ENCODE measurements around the gene ADIG. TPM values are rescaled to one million over a fixed set of nuclear protein-coding genes. Genes with fewer than 3 reads are reported as not detected.
A peak's percentile ranks its signal among the peaks of the same experiment; 100 is the strongest.

Gene ADIG
- total RNA-seq, 1 donor from 2014 or later, result not detected

- no peak overlapping the region for H3K27ac ChIP-seq (replicated peaks)
- intact Hi-C loops (cut with micrococcal nuclease), result no loop called here
- H3K27me3 ChIP-seq (ENCODE audit: low read depth), result peaks cover 53% of the 10 kb centered on the region
Measured at GRCh38 chr20:38599410-38599882, 18.4 kb downstream of the ADIG start.

GRCh38 chr20:38600057-38600456 lies 19.1 kb downstream of the ADIG start:
- H3K4me1 ChIP-seq, result peaks cover 15% of the 10 kb centered on the region
- no peak overlapping the region for H3K4me3 ChIP-seq
- H3K27ac ChIP-seq (replicated peaks), result no peak overlapping the region
- intact Hi-C loops (cut with micrococcal nuclease), result no loop called here
- peaks cover 57% of the 10 kb centered on the region for H3K27me3 ChIP-seq (ENCODE audit: low read depth)
- H3K36me3 ChIP-seq, result no peaks in the 10 kb centered on the region
- DNase-seq, result no peak
- H3K9me3 ChIP-seq (replicated peaks), result no peaks in the 10 kb centered on the region
- TF ChIP-seq CTCF (IDR thresholded peaks at IDR 0.05; ENCODE audit: borderline replicate concordance), result no peak

More at GRCh38 chr20:38599410-38599882, 18.4 kb downstream of the ADIG start:
- TF ChIP-seq CTCF (IDR thresholded peaks at IDR 0.05; ENCODE audit: borderline replicate concordance), result no peak
- Histone ChIP-seq H3K4me3 (no peak overlapping the region), H3K4me1 (peaks cover 15% of the 10 kb centered on the region), H3K36me3 (no peaks in the 10 kb centered on the region), H3K9me3 (replicated peaks) (no peaks in the 10 kb centered on the region)
- peak; percentile 80 for DNase-seq

GRCh38 chr20:38601216-38602184 lies 20.5 kb downstream of the ADIG start, which contains the start of gene ARHGAP40:
ARHGAP40 (plus strand) TSS chr20:38601809.
- H3K4me1 ChIP-seq, result peaks cover 15% of the 10 kb centered on the region
- H3K27ac ChIP-seq (replicated peaks), result no peak within 1 kb of the TSS
- intact Hi-C loops (cut with micrococcal nuclease), result no loop called here
- peak; percentile 23 for TF ChIP-seq CTCF (IDR thresholded peaks at IDR 0.05; ENCODE audit: borderline replicate concordance)
- H3K27me3 ChIP-seq (ENCODE audit: low read depth), result peaks cover 72% of the 10 kb centered on the region
- DNase-seq, result no peak
- no peaks in the 10 kb centered on the region for H3K9me3 ChIP-seq (replicated peaks)
- H3K36me3 ChIP-seq, result no peaks in the 10 kb centered on the region
- no peak within 1 kb of the TSS for H3K4me3 ChIP-seq

- TF ChIP-seq CTCF (IDR thresholded peaks at IDR 0.05; ENCODE audit: borderline replicate concordance), result no peak
Measured at GRCh38 chr20:38602185-38602581, 21.2 kb downstream of the ADIG start.

GRCh38 chr20:38603286-38603685 lies 22.3 kb downstream of the ADIG start:
- Histone ChIP-seq H3K4me3 (no peak overlapping the region), H3K36me3 (no peaks in the 10 kb centered on the region), H3K9me3 (replicated peaks) (no peaks in the 10 kb centered on the region), H3K27me3 (ENCODE audit: low read depth) (peaks cover 84% of the 10 kb centered on the region), H3K4me1 (peaks cover 15% of the 10 kb centered on the region), H3K27ac (replicated peaks) (no peak overlapping the region)
- no peak for DNase-seq
- intact Hi-C loops (cut with micrococcal nuclease), result no loop called here
- TF ChIP-seq CTCF (IDR thresholded peaks at IDR 0.05; ENCODE audit: borderline replicate concordance), result no peak

More at GRCh38 chr20:38602185-38602581, 21.2 kb downstream of the ADIG start:
- DNase-seq, result no peak
- no peaks in the 10 kb centered on the region for H3K9me3 ChIP-seq (replicated peaks)
- H3K36me3 ChIP-seq, result no peaks in the 10 kb centered on the region
- peaks cover 79% of the 10 kb centered on the region for H3K27me3 ChIP-seq (ENCODE audit: low read depth)
- H3K27ac ChIP-seq (replicated peaks), result no peak overlapping the region
- intact Hi-C loops (cut with micrococcal nuclease), result no loop called here
- peaks cover 15% of the 10 kb centered on the region for H3K4me1 ChIP-seq
- H3K4me3 ChIP-seq, result no peak overlapping the region

All from left ventricle myocardium inferior (tissue), 1 donor.